Measurements from ENCODE around the gene UGT3A1. TPM values are rescaled to one million over a fixed set of nuclear protein-coding genes. Genes with fewer than 3 reads are reported as not detected.

The UGT3A1 gene
- total RNA-seq, 1 experiment from 2014 or later: 0.19 TPM

DNA sequence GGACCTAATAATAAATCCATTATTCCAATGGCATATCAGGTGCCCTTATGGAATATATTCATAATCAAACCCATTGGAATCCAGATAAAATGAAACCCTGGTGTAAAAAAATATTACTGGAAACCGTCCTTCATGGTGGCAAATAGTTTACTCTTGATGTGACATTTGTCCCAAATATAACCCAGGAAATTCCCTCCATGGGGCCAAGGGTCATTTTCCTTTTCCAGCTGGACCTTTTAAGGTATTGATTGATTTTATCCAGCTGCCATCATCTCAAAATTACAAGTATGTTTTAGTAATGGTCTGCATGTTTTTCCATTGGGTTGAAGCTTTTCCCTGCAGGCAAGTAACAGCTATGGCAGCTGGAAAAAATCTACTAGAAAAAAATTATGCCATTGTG, 8.4 kb upstream of the UGT3A1 start:
- no peaks in the 10 kb centered on the region for H3K36me3 ChIP-seq (ENCODE audit: insufficient read depth, low read length, poor library complexity, severe bottlenecking)
- H3K4me3 ChIP-seq (ENCODE audit: low read depth, low read length, poor library complexity, severe bottlenecking): no peak overlapping the region
- H3K27me3 ChIP-seq (replicated peaks; ENCODE audit: insufficient read depth, low read depth, low read length, poor library complexity): peaks cover under 1% of the 10 kb centered on the region
- BruUV-seq (replicated peaks): no TSS peak
- H3K9me3 ChIP-seq (ENCODE audit: low read depth, low read length, poor library complexity, severe bottlenecking): no peaks in the 10 kb centered on the region
- no peaks in the 10 kb centered on the region for H3K4me1 ChIP-seq (ENCODE audit: insufficient read depth, low read length, poor library complexity, severe bottlenecking)
- ChIA-PET CTCF (no interaction called here), POLR2A (ENCODE audit: low non-redundant PET) (no interaction called here)
- intact Hi-C loops (cut with micrococcal nuclease; ENCODE audit: unreplicated experiment): no loop called here
- DNase-seq (ENCODE audit: low spot score): no peak
- no peak overlapping the region for H3K27ac ChIP-seq (ENCODE audit: low read depth, low read length, poor library complexity, severe bottlenecking)
- TF ChIP-seq EZH2 (IDR thresholded peaks at IDR 0.05; ENCODE audit: borderline replicate concordance, low read depth, low read length, poor library complexity, severe bottlenecking): no peak
- TF ChIP-seq, protein P1, sequence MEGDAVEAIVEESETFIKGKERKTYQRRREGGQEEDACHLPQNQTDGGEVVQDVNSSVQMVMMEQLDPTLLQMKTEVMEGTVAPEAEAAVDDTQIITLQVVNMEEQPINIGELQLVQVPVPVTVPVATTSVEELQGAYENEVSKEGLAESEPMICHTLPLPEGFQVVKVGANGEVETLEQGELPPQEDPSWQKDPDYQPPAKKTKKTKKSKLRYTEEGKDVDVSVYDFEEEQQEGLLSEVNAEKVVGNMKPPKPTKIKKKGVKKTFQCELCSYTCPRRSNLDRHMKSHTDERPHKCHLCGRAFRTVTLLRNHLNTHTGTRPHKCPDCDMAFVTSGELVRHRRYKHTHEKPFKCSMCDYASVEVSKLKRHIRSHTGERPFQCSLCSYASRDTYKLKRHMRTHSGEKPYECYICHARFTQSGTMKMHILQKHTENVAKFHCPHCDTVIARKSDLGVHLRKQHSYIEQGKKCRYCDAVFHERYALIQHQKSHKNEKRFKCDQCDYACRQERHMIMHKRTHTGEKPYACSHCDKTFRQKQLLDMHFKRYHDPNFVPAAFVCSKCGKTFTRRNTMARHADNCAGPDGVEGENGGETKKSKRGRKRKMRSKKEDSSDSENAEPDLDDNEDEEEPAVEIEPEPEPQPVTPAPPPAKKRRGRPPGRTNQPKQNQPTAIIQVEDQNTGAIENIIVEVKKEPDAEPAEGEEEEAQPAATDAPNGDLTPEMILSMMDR (conservative IDR thresholded peaks at IDR 0.05; ENCODE audit: low read depth, low read length): no peak

DNA sequence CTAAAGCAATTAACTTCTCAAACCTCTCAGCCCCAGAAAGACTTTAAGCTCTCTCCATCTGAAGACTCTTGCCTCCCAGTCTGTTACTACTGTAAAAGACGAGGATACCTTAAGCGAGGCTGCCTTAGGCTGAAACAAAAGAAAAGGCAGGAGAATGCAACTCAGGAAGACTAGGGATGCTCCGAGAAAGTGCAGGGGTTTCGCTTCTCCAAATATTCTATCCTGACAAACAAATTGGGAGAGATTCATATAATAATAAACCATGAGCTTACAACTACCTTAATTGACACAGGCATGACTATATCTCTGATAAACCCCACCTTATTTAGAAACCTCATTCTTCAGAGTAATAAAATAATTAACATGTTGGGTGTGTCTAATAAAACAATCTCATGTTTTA, 4.9 kb upstream of the UGT3A1 start:
- TF ChIP-seq, protein P1 (conservative IDR thresholded peaks at IDR 0.05; ENCODE audit: low read depth, low read length): no peak
- no peak for TF ChIP-seq EZH2 (IDR thresholded peaks at IDR 0.05; ENCODE audit: borderline replicate concordance, low read depth, low read length, poor library complexity, severe bottlenecking)
- intact Hi-C loops (cut with micrococcal nuclease; ENCODE audit: unreplicated experiment): no loop called here
- BruUV-seq (replicated peaks): no TSS peak
- Histone ChIP-seq H3K36me3 (ENCODE audit: insufficient read depth, low read length, poor library complexity, severe bottlenecking) (no peaks in the 10 kb centered on the region), H3K27ac (ENCODE audit: low read depth, low read length, poor library complexity, severe bottlenecking) (no peak overlapping the region), H3K4me1 (ENCODE audit: insufficient read depth, low read length, poor library complexity, severe bottlenecking) (no peaks in the 10 kb centered on the region), H3K27me3 (replicated peaks; ENCODE audit: insufficient read depth, low read depth, low read length, poor library complexity) (no peaks in the 10 kb centered on the region), H3K4me3 (ENCODE audit: low read depth, low read length, poor library complexity, severe bottlenecking) (no peak overlapping the region), H3K9me3 (ENCODE audit: low read depth, low read length, poor library complexity, severe bottlenecking) (no peaks in the 10 kb centered on the region)
- ChIA-PET POLR2A (ENCODE audit: low non-redundant PET) (no interaction called here), CTCF (interaction anchor here (0.6 kb wide), 1 partner anchor 522 kb away, joined by 3 read pairs; no protein-coding TSS in a partner anchor)
- no peak for DNase-seq (ENCODE audit: low spot score)

DNA sequence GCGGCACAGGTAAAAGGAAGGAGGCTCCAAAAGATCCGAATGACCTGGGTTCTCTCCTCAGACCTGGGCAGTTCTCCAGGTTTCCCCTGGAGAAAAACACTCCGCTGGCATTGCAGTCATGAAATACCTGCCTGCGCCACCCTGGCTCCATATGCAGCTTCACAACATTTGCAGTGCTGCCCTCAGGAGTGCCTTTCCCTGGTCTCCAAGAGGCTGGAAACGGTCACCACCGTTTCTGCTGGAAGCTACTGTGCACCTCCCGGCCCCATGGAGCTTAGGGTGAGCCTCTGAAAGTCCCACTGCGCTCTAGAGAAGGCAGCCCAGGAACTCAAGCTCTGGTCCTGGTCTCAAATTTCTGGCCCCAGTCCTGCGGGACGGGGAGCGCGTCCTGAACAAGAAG, 670 bp downstream of the UGT3A1 start:
- H3K9me3 ChIP-seq (ENCODE audit: low read depth, low read length, poor library complexity, severe bottlenecking): no peaks in the 10 kb centered on the region
- CTCF ChIA-PET: no interaction called here
- DNase-seq (ENCODE audit: low spot score): no peak
- POLR2A ChIA-PET (ENCODE audit: low non-redundant PET): no interaction called here
- no peaks in the 10 kb centered on the region for H3K36me3 ChIP-seq (ENCODE audit: insufficient read depth, low read length, poor library complexity, severe bottlenecking)
- intact Hi-C loops (cut with micrococcal nuclease; ENCODE audit: unreplicated experiment): no loop called here
- H3K27ac ChIP-seq (ENCODE audit: low read depth, low read length, poor library complexity, severe bottlenecking): no peak overlapping the region
- no TSS peak for BruUV-seq (replicated peaks)
- no peak for TF ChIP-seq EZH2 (IDR thresholded peaks at IDR 0.05; ENCODE audit: borderline replicate concordance, low read depth, low read length, poor library complexity, severe bottlenecking)
- TF ChIP-seq, protein P1 (conservative IDR thresholded peaks at IDR 0.05; ENCODE audit: low read depth, low read length): no peak
- no peaks in the 10 kb centered on the region for H3K27me3 ChIP-seq (replicated peaks; ENCODE audit: insufficient read depth, low read depth, low read length, poor library complexity)
- H3K4me3 ChIP-seq (ENCODE audit: low read depth, low read length, poor library complexity, severe bottlenecking): no peak overlapping the region
- no peaks in the 10 kb centered on the region for H3K4me1 ChIP-seq (ENCODE audit: insufficient read depth, low read length, poor library complexity, severe bottlenecking)

All from A673 (cell line).